GM12878 (cell line): Measurements from ENCODE around the gene SLC17A7. TPM values are rescaled to one million over a fixed set of nuclear protein-coding genes. Genes with fewer than 3 reads are reported as not detected.

Experiments
- ASH2L ChIP-seq: fragments of 300-600, 200-600 bp; sonication (generic); IDR thresholded peaks from 2 replicates; pipeline ENCODE4 v1.6.1; 2017; ENCODE audit warnings: low read depth, mild to moderate bottlenecking, borderline replicate concordance
- CEBPB ChIP-seq, 2 experiments: fragments of 150-350 bp in 1 of 2; IDR thresholded peaks; 2 replicates each; pipeline ENCODE4 v1.6.1; 2012 to 2014; ENCODE audit warnings: low read depth in 2 of 2, low read length in 2 of 2, borderline replicate concordance in 1 of 2, inconsistent platforms in 1 of 2
- EED ChIP-seq: sonication (generic); IDR thresholded peaks from 2 replicates; pipeline ENCODE4 v1.6.1; 2016; ENCODE audit warnings: antibody characterized with exemption, low read depth
- IRF3 ChIP-seq: fragments of 450-650 bp; IDR thresholded peaks from 2 replicates; pipeline ENCODE4 v1.6.1; 2014; ENCODE audit warnings: mild to moderate bottlenecking
- KAT2A ChIP-seq: conservative IDR thresholded peaks from 2 replicates; pipeline ENCODE4 v1.6.1; 2011; ENCODE audit warnings: low read depth, low read length; ENCODE audit not compliant: control insufficient read depth
- POU2F2 ChIP-seq: IDR thresholded peaks from 3 replicates; pipeline ENCODE4 v1.6.1; 2011; ENCODE audit warnings: low read depth, mild to moderate bottlenecking, low read length, borderline replicate concordance
- RAD21 ChIP-seq: IDR thresholded peaks from 2 replicates; pipeline ENCODE4 v1.6.1; 2011; ENCODE audit warnings: mild to moderate bottlenecking, low read depth, low read length, moderate library complexity; ENCODE audit not compliant: insufficient read depth
- RELA ChIP-seq: fragments of 450-650 bp; IDR thresholded peaks from 2 replicates; pipeline ENCODE4 v1.8.0; 2014; ENCODE audit warnings: borderline replicate concordance; ENCODE audit not compliant: partially characterized antibody
- SKIL ChIP-seq: fragments of 450-650 bp; IDR thresholded peaks from 2 replicates; pipeline ENCODE4 v1.6.1; 2017; ENCODE audit warnings: mild to moderate bottlenecking, low read depth, inconsistent platforms; ENCODE audit not compliant: poor library complexity, severe bottlenecking
- TCF7 ChIP-seq: IDR thresholded peaks from 2 replicates; pipeline ENCODE4 v1.6.1; 2014; ENCODE audit warnings: antibody characterized with exemption, borderline replicate concordance
- polyA plus RNA-seq, 11 experiments: library from polyadenylated mRNA; depleted of rRNA in 4 of 11; unstranded in 6 of 11; stranded (reverse) in 5 of 11; fragments of >200 nt; fragmentation: Nextera tagmentation in 4 of 11; fragmentation: Illumina TruSeq in 1 of 11; extraction: Ambion mirVana in 4 of 11; extraction: Trizol in 1 of 11; gene quantifications; 1 replicate in 1 of 11; 2 replicates in 10 of 11; pipeline versions ENCODE4 v1.2.1 to v1.2.3, GENCODE V29; 2011 to 2016; ENCODE audit warnings: inconsistent platforms in 2 of 11, missing spikeins in 2 of 11, low read depth in 1 of 11
- total RNA-seq, 4 experiments: library from RNA; depleted of rRNA in 3 of 4; stranded (reverse); fragments of >200 nt in 3 of 4; fragmentation: Illumina TruSeq in 1 of 4; extraction: Trizol in 1 of 4; gene quantifications; 2 replicates each; pipeline versions ENCODE4 v1.2.1 to v1.2.3, GENCODE V29; 2013 to 2021

The SLC17A7 gene
- total and polyA plus RNA-seq, 10 of the 15 experiments (the other 5 are each of a cell fraction or from before 2014, with no cell fraction given), result 0.03 to 0.24 (median 0.06) TPM; not detected in 6

- TF ChIP-seq SKIL (no peak), TCF7 (no peak), RELA (peak; percentile 41), KAT2A (no peak), POU2F2 (peak; percentile 94; the same call in 2 of the 3 replicates), EED (peak; percentile 79), CEBPB (IDR thresholded peaks at IDR 0.05; ENCODE audit: borderline replicate concordance in 1 of 2, low read depth in 2 of 2, low read length in 2 of 2) (no peak), IRF3 (no peak), ASH2L (no peak), RAD21 (no peak)
Observed at GRCh38 chr19:49415102-49415809, 26.1 kb downstream of the SLC17A7 start (continued).
